Epithelial cell of proximal tubule (primary cell): ENCODE data around the gene CNPY2. TPM values are rescaled to one million over a fixed set of nuclear protein-coding genes. Genes with fewer than 3 reads are reported as not detected.
"Not testable (repeated sequence)": the region's sequence is repeated elsewhere in the genome, so short reads cannot be mapped to it uniquely, and the experiment has no call there.

Source experiments
- DNase-seq: peaks from one replicate; pipeline ENCODE4 v3.0.0-alpha.2; 2011; ENCODE audit warnings: low read depth
- H3K4me3 ChIP-seq: 2 replicates; pipeline ENCODE4 v1.5.1; 2011; ENCODE audit warnings: low read depth, mild to moderate bottlenecking, low read length
- CTCF ChIP-seq: conservative IDR thresholded peaks from 2 replicates; pipeline ENCODE4 v1.5.1; 2012; ENCODE audit warnings: low read depth, mild to moderate bottlenecking, low read length
- total RNA-seq: library from RNA; depleted of rRNA; stranded (reverse); fragments of >200 nt; gene quantifications from 2 replicates; pipeline ENCODE4 v1.2.3, GENCODE V29; 2015

Gene CNPY2
- total RNA-seq, 1 donor from 2014 or later, result 141 TPM

- no peak for DNase-seq
- peak overlapping the region; percentile 65 for H3K4me3 ChIP-seq
- TF ChIP-seq CTCF, result no peak
Measured at GRCh38 chr12:56332512-56333196, 16.9 kb upstream of the CNPY2 start.

GRCh38 chr12:56330936-56331490 lies 15.2 kb upstream of the CNPY2 start:
- TF ChIP-seq CTCF, result no peak
- no peak overlapping the region for H3K4me3 ChIP-seq
- DNase-seq, result no peak

- no peak for DNase-seq
- TF ChIP-seq CTCF, result no peak
- H3K4me3 ChIP-seq, result no peak overlapping the region
Measured at GRCh38 chr12:56326533-56326932, 10.7 kb upstream of the CNPY2 start.

- no peak for TF ChIP-seq CTCF
- H3K4me3 ChIP-seq, result no peak overlapping the region
- DNase-seq, result no peak
Measured at GRCh38 chr12:56326126-56326525, 10.3 kb upstream of the CNPY2 start.

GRCh38 chr12:56324206-56324605 lies 8.4 kb upstream of the CNPY2 start:
- no peak for DNase-seq
- H3K4me3 ChIP-seq, result no peak overlapping the region
- no peak for TF ChIP-seq CTCF

GRCh38 chr12:56321610-56322009 lies 5.8 kb upstream of the CNPY2 start:
- H3K4me3 ChIP-seq, DNase-seq: not testable (repeated sequence)

- no peak for TF ChIP-seq CTCF
- H3K4me3 ChIP-seq, result no peak overlapping the region
- no peak for DNase-seq
Measured at GRCh38 chr12:56321027-56321426, 5.2 kb upstream of the CNPY2 start.
